Naive thymus-derived CD4-positive, alpha-beta T cell (primary cell): Measurements from ENCODE around the gene TGFBR2. TPM values are rescaled to one million over a fixed set of nuclear protein-coding genes. Genes with fewer than 3 reads are reported as not detected.

Experiments used
- ATAC-seq: fragments of 150-1000 bp; cut with Tn5 transposase; 2 replicates; pipeline ENCODE4 v1.10.0; 2021; ENCODE audit warnings: mild to moderate bottlenecking, moderate library complexity
- CTCF ChIA-PET: fragments of 350-600 bp; sonication (Branson Sonifier 250); formaldehyde crosslinking; loops from one replicate; lab custom pipeline; 2021; ENCODE audit warnings: antibody characterized with exemption; lab: Charles Lee
- POLR2A ChIA-PET: fragments of 350-600 bp; sonication (Branson Sonifier 250); formaldehyde crosslinking; loops from one replicate; lab custom pipeline; 2021; ENCODE audit warnings: antibody characterized with exemption, inconsistent platforms; lab: Charles Lee
- DNase-seq, 9 donors: peaks; one replicate each; pipeline versions ENCODE4 v3.0.0 to v3.0.0-alpha.2; 2020 to 2022; ENCODE audit warnings: mixed read lengths in 1 of 9
- H3K27ac ChIP-seq: one replicate; pipeline ENCODE4 v1.7.0; 2013; ENCODE audit warnings: mild to moderate bottlenecking, low read depth, low read length, moderate library complexity
- H3K27me3 ChIP-seq, 2 donors: one replicate each; pipeline ENCODE4 v1.7.0; 2013; ENCODE audit warnings: low read length in 2 of 2, mild to moderate bottlenecking in 2 of 2, moderate library complexity in 2 of 2; ENCODE audit not compliant: control insufficient read depth in 2 of 2, insufficient read depth in 2 of 2
- H3K36me3 ChIP-seq, 3 experiments: 1 replicate in 2 of 3; 2 replicates in 1 of 3; pipeline ENCODE4 v1.7.0; 2013; ENCODE audit warnings: low read length in 3 of 3, mild to moderate bottlenecking in 3 of 3, moderate library complexity in 1 of 3; ENCODE audit not compliant: insufficient read depth in 3 of 3, control insufficient read depth in 2 of 3
- H3K4me1 ChIP-seq, 2 donors: one replicate each; pipeline ENCODE4 v1.7.0; 2013; ENCODE audit warnings: low read length in 2 of 2, mild to moderate bottlenecking in 2 of 2, moderate library complexity in 1 of 2; ENCODE audit not compliant: control insufficient read depth in 2 of 2, insufficient read depth in 2 of 2
- H3K4me3 ChIP-seq: 2 replicates; pipeline ENCODE4 v1.7.0; 2013; ENCODE audit warnings: mild to moderate bottlenecking, low read length
- H3K9me3 ChIP-seq, 3 experiments: 1 replicate in 2 of 3; 2 replicates in 1 of 3; pipeline ENCODE4 v1.7.0; 2013; ENCODE audit warnings: low read length in 3 of 3; ENCODE audit not compliant: control insufficient read depth in 2 of 3
- H3K27ac Mint-ChIP-seq, 9 donors: one replicate each; pipeline ENCODE4 v1.8.0; 2020 to 2022; ENCODE audit warnings: mixed read lengths in 9 of 9, mild to moderate bottlenecking in 8 of 9, moderate library complexity in 5 of 9, inconsistent platforms in 2 of 9
- H3K27me3 Mint-ChIP-seq, 5 donors: one replicate each; pipeline ENCODE4 v1.8.0; 2021 to 2022; ENCODE audit warnings: mixed read lengths in 5 of 5, mild to moderate bottlenecking in 1 of 5
- H3K36me3 Mint-ChIP-seq, 5 donors: one replicate each; pipeline ENCODE4 v1.8.0; 2020 to 2022; ENCODE audit warnings: mixed read lengths in 5 of 5, mild to moderate bottlenecking in 3 of 5, inconsistent platforms in 1 of 5
- H3K4me1 Mint-ChIP-seq, 7 donors: one replicate each; pipeline ENCODE4 v1.8.0; 2020 to 2022; ENCODE audit warnings: mixed read lengths in 7 of 7, mild to moderate bottlenecking in 3 of 7, inconsistent platforms in 1 of 7
- H3K4me3 Mint-ChIP-seq, 10 donors: one replicate each; pipeline ENCODE4 v1.8.0; 2020 to 2022; ENCODE audit warnings: mild to moderate bottlenecking in 10 of 10, mixed read lengths in 10 of 10, moderate library complexity in 6 of 10, inconsistent platforms in 2 of 10
- H3K9me3 Mint-ChIP-seq, 11 donors: one replicate each; pipeline ENCODE4 v1.8.0; 2020 to 2022; ENCODE audit warnings: mixed read lengths in 11 of 11, mild to moderate bottlenecking in 4 of 11, inconsistent platforms in 1 of 11, moderate library complexity in 1 of 11
- intact Hi-C, 2 donors: fragments of 100-400 bp; cut with micrococcal nuclease; formaldehyde crosslinking; loops; one replicate each; pipeline ENCODE4 v1.15.1; 2023
- polyA plus RNA-seq, 2 donors: library from polyadenylated mRNA; unstranded; fragments of 300-500 nt; fragmentation: Illumina TruSeq; gene quantifications; one replicate each; pipeline ENCODE4 v1.2.3, GENCODE V29; 2021
- total RNA-seq, 6 experiments: library from RNA in 5 of 6; stranded (reverse) in 5 of 6; gene quantifications; 1 replicate in 5 of 6; 2 replicates in 1 of 6; pipeline ENCODE4 v1.2.3 and lab custom pipeline; 2021 to 2026

Gene TGFBR2
- total RNA-seq (100 to 1,000 TPM in 4 of 5 experiments, 10 to 100 TPM in 1; 63.0 to 171 (median 155) TPM), polyA plus RNA-seq (100 to 1,000 TPM; 150 to 263 TPM), total RNA-seq (lab: John Stamatoyannopoulos, UW) (348 reads per million, percentile 97 among the genes with 10 or more reads in this experiment)

- peak within 1 kb of the TSS; percentile 91 for H3K27ac ChIP-seq
- H3K36me3 ChIP-seq, result peaks cover 0 to 13% (median 0%) of the 10 kb centered on the region in 3 experiments
- intact Hi-C loops, result loop anchor here (1.0 to 5.0 kb wide), 13 partner anchors 8 to 926 kb away; partner anchors contain the start of gene STT3B (in 1 of the 2)
- peak within 1 kb of the TSS; percentile 76 for H3K4me3 ChIP-seq
- Mint-ChIP-seq H3K27me3 (no peaks in the 10 kb centered on the region), H3K9me3 (peaks cover 0 to 2% (median 0%) of the 10 kb centered on the region in 11 donors), H3K36me3 (peaks cover 0 to 24% (median 14%) of the 10 kb centered on the region in 5 donors), H3K4me1 (peaks cover 45 to 68% (median 55%) of the 10 kb centered on the region in 7 donors), H3K27ac (peak within 1 kb of the TSS; percentile 93 to 100 (median 98)), H3K4me3 (peak within 1 kb of the TSS; percentile 88 to 100 (median 99))
- no peaks in the 10 kb centered on the region for H3K9me3 ChIP-seq
- DNase-seq (peak; percentile 57 to 85 (median 69)), ATAC-seq (peak; percentile 84)
- POLR2A ChIA-PET, result interaction anchor here (0.6 to 27.4 kb wide), 23 partner anchors 13 to 926 kb away, joined by 3 to 853 read pairs (median 4); partner anchors contain the start of gene STT3B
- CTCF ChIA-PET, result interaction anchor here (0.6 to 4.1 kb wide), 8 partner anchors 22 to 396 kb away, joined by 3 to 20 read pairs (median 4); no protein-coding TSS in a partner anchor
- peaks cover 32 to 39% of the 10 kb centered on the region in 2 donors for H3K4me1 ChIP-seq
- H3K27me3 ChIP-seq, result no peaks in the 10 kb centered on the region
These were observed at the start of gene TGFBR2 for GRCh38 chr3:30606301-30607031. TSS of gene TGFBR2 (plus strand) at chr3:30606601. CDS start at chr3:30606884, 283 bp downstream.

- Histone ChIP-seq H3K27ac (no peak overlapping the region), H3K9me3 (no peaks in the 10 kb centered on the region), H3K4me3 (no peak overlapping the region), H3K4me1 (no peaks in the 10 kb centered on the region), H3K27me3 (no peaks in the 10 kb centered on the region), H3K36me3 (no peaks in the 10 kb centered on the region)
- H3K27me3 Mint-ChIP-seq, result no peaks in the 10 kb centered on the region
- DNase-seq (no peak), ATAC-seq (no peak)
- no peak overlapping the region for H3K4me3 Mint-ChIP-seq
- CTCF ChIA-PET, result no interaction called here
- H3K36me3 Mint-ChIP-seq, result peaks cover 0 to 5% (median 1%) of the 10 kb centered on the region in 5 donors
- H3K27ac Mint-ChIP-seq, result no peak overlapping the region
- intact Hi-C loops, result no loop called here
- H3K4me1 Mint-ChIP-seq, result peaks cover 0 to 4% (median 0%) of the 10 kb centered on the region in 7 donors
- H3K9me3 Mint-ChIP-seq, result peaks cover 0 to 4% (median 0%) of the 10 kb centered on the region in 11 donors
- POLR2A ChIA-PET, result interaction anchor here (0.7 kb wide), 1 partner anchor 468 kb away, joined by 3 read pairs; no protein-coding TSS in a partner anchor
These were observed 48.6 kb upstream of the TGFBR2 start for GRCh38 chr3:30557746-30558303.

GRCh38 chr3:30563956-30564355 is 42.4 kb upstream of the TGFBR2 start:
- Mint-ChIP-seq H3K9me3 (peaks cover 0 to 12% (median 0%) of the 10 kb centered on the region in 11 donors), H3K36me3 (peaks cover 0 to 4% (median 0%) of the 10 kb centered on the region in 5 donors), H3K4me1 (peaks cover 0 to 4% (median 0%) of the 10 kb centered on the region in 7 donors), H3K27ac (no peak overlapping the region), H3K27me3 (no peaks in the 10 kb centered on the region), H3K4me3 (no peak overlapping the region)
- no peaks in the 10 kb centered on the region for H3K4me1 ChIP-seq
- ChIA-PET POLR2A (no interaction called here), CTCF (interaction anchor here (0.7 kb wide), 1 partner anchor 16 kb away, joined by 4 read pairs; no protein-coding TSS in a partner anchor)
- H3K9me3 ChIP-seq, result no peaks in the 10 kb centered on the region
- ATAC-seq (no peak), DNase-seq (no peak)
- H3K36me3 ChIP-seq, result no peaks in the 10 kb centered on the region
- no peak overlapping the region for H3K27ac ChIP-seq
- intact Hi-C loops, result loop anchor here in 1 of 2 donors (5.0 kb wide), 1 partner anchor 38 kb away; no protein-coding TSS in a partner anchor
- no peaks in the 10 kb centered on the region for H3K27me3 ChIP-seq
- H3K4me3 ChIP-seq, result no peak overlapping the region

- Histone ChIP-seq H3K9me3 (no peaks in the 10 kb centered on the region), H3K27ac (no peak overlapping the region), H3K36me3 (no peaks in the 10 kb centered on the region), H3K4me3 (no peak overlapping the region), H3K4me1 (no peaks in the 10 kb centered on the region), H3K27me3 (no peaks in the 10 kb centered on the region)
- DNase-seq, result no peak
- Mint-ChIP-seq H3K36me3 (peaks cover 0 to 5% (median 0%) of the 10 kb centered on the region in 5 donors), H3K4me3 (no peak overlapping the region), H3K27me3 (peaks cover 0 to 5% (median 0%) of the 10 kb centered on the region in 5 donors), H3K9me3 (peaks cover 0 to 12% (median 0%) of the 10 kb centered on the region in 11 donors), H3K4me1 (peaks cover 0 to 4% (median 0%) of the 10 kb centered on the region in 7 donors), H3K27ac (peak overlapping the region in 1 of 9 donors; percentile 34)
- intact Hi-C loops, result no loop called here
- ChIA-PET CTCF (no interaction called here), POLR2A (no interaction called here)
- ATAC-seq, result no peak
These were observed 39.2 kb upstream of the TGFBR2 start for GRCh38 chr3:30567139-30567753.

- H3K4me3 ChIP-seq, result no peak overlapping the region
- Mint-ChIP-seq H3K36me3 (peaks cover 0 to 2% (median 0%) of the 10 kb centered on the region in 5 donors), H3K27me3 (no peaks in the 10 kb centered on the region), H3K9me3 (peaks cover 0 to 7% (median 0%) of the 10 kb centered on the region in 11 donors), H3K4me3 (no peak overlapping the region), H3K27ac (peak overlapping the region in 2 of 9 donors; percentile 9 to 32), H3K4me1 (peaks cover 0 to 23% (median 5%) of the 10 kb centered on the region in 7 donors)
- ATAC-seq (no peak), DNase-seq (no peak)
- no peak overlapping the region for H3K27ac ChIP-seq
- no peaks in the 10 kb centered on the region for H3K4me1 ChIP-seq
- H3K36me3 ChIP-seq, result no peaks in the 10 kb centered on the region
- H3K27me3 ChIP-seq, result no peaks in the 10 kb centered on the region
- intact Hi-C loops, result loop anchor here in 1 of 2 donors (2.0 kb wide), 1 partner anchor 14 kb away; no protein-coding TSS in a partner anchor
- POLR2A ChIA-PET, result no interaction called here
- CTCF ChIA-PET, result no interaction called here
- no peaks in the 10 kb centered on the region for H3K9me3 ChIP-seq
These were observed 29.5 kb upstream of the TGFBR2 start for GRCh38 chr3:30576946-30577345.

- DNase-seq, result no peak
- Mint-ChIP-seq H3K4me3 (no peak overlapping the region), H3K4me1 (peaks cover 0 to 23% (median 5%) of the 10 kb centered on the region in 7 donors), H3K27ac (peak overlapping the region in 2 of 9 donors; percentile 22 to 81), H3K9me3 (peaks cover 0 to 7% (median 0%) of the 10 kb centered on the region in 11 donors), H3K36me3 (peaks cover 0 to 2% (median 0%) of the 10 kb centered on the region in 5 donors), H3K27me3 (no peaks in the 10 kb centered on the region)
- no peaks in the 10 kb centered on the region for H3K9me3 ChIP-seq
- H3K4me1 ChIP-seq, result no peaks in the 10 kb centered on the region
- ChIA-PET POLR2A (no interaction called here), CTCF (no interaction called here)
- H3K4me3 ChIP-seq, result no peak overlapping the region
- ATAC-seq, result no peak
- H3K27me3 ChIP-seq, result no peaks in the 10 kb centered on the region
- intact Hi-C loops, result loop anchor here in 1 of 2 donors (2.0 kb wide), 1 partner anchor 13 kb away; no protein-coding TSS in a partner anchor
- no peaks in the 10 kb centered on the region for H3K36me3 ChIP-seq
- no peak overlapping the region for H3K27ac ChIP-seq
These were observed 28.6 kb upstream of the TGFBR2 start for GRCh38 chr3:30577788-30578187.
